Neuronal stem cell (in vitro differentiated cells): ENCODE measurements around the gene OR4N2.
"Not testable (repeated sequence)": the region's sequence is repeated elsewhere in the genome, so short reads cannot be mapped to it uniquely, and the experiment has no call there.

ENCODE experiments used
- DNase-seq: peaks from one replicate; pipeline ENCODE4 v3.0.0-alpha.2; 2013; ENCODE audit warnings: low spot score
- H2AFZ ChIP-seq: one replicate; pipeline ENCODE4 v1.6.1; 2013; ENCODE audit warnings: mild to moderate bottlenecking, low read length, inconsistent platforms
- H2AK5ac ChIP-seq: 2 replicates; pipeline ENCODE4 v1.6.1; 2013; ENCODE audit warnings: low read depth, mild to moderate bottlenecking, inconsistent platforms, low read length, moderate library complexity, mixed read lengths
- H2BK120ac ChIP-seq: 2 replicates; pipeline ENCODE4 v1.6.1; 2013; ENCODE audit warnings: low read depth, mild to moderate bottlenecking, inconsistent platforms, low read length, moderate library complexity, mixed read lengths
- H2BK12ac ChIP-seq: one replicate; pipeline ENCODE4 v1.6.1; 2013; ENCODE audit warnings: low read length, inconsistent platforms
- H2BK15ac ChIP-seq: 2 replicates; pipeline ENCODE4 v1.6.1; 2013; ENCODE audit warnings: mild to moderate bottlenecking, low read length, inconsistent platforms, mixed read lengths
- H2BK5ac ChIP-seq: one replicate; pipeline ENCODE4 v1.6.1; 2013; ENCODE audit warnings: inconsistent platforms, mild to moderate bottlenecking, low read length, moderate library complexity
- H3K14ac ChIP-seq: one replicate; pipeline ENCODE4 v1.6.1; 2013; ENCODE audit warnings: low read length, inconsistent platforms
- H3K18ac ChIP-seq: 2 replicates; pipeline ENCODE4 v1.6.1; 2013; ENCODE audit warnings: low read length, inconsistent platforms
- H3K23ac ChIP-seq: 2 replicates; pipeline ENCODE4 v1.6.1; 2013; ENCODE audit warnings: low read depth, mild to moderate bottlenecking, mixed read lengths, low read length, inconsistent platforms; ENCODE audit not compliant: poor library complexity
- H3K27ac ChIP-seq: replicated peaks from 3 replicates; pipeline ENCODE4 v1.5.1; 2013; ENCODE audit warnings: low read length, inconsistent platforms
- H3K27me3 ChIP-seq, 3 experiments: 2 replicates each; pipeline ENCODE4 v1.6.1; 2013; ENCODE audit warnings: low read length in 3 of 3, mild to moderate bottlenecking in 2 of 3, inconsistent platforms in 1 of 3, low read depth in 1 of 3, mixed read lengths in 1 of 3, moderate library complexity in 1 of 3; ENCODE audit not compliant: control insufficient read depth in 3 of 3, insufficient read depth in 3 of 3
- H3K36me3 ChIP-seq, 2 donors: replicated peaks in 1 of 2; 2 replicates each; pipeline ENCODE4 v1.6.1; 2013; ENCODE audit warnings: low read length in 2 of 2; ENCODE audit not compliant: control insufficient read depth in 2 of 2, insufficient read depth in 2 of 2
- H3K4ac ChIP-seq: 2 replicates; pipeline ENCODE4 v1.6.1; 2013; ENCODE audit warnings: inconsistent platforms, mild to moderate bottlenecking, low read length, moderate library complexity
- H3K4me1 ChIP-seq, 2 donors: 1 replicate in 1 of 2; 2 replicates in 1 of 2; pipeline ENCODE4 v1.6.1; 2013; ENCODE audit warnings: low read length in 2 of 2, low read depth in 1 of 2; ENCODE audit not compliant: control insufficient read depth in 2 of 2, insufficient read depth in 1 of 2
- H3K4me2 ChIP-seq: one replicate; pipeline ENCODE4 v1.6.1; 2013; ENCODE audit warnings: mild to moderate bottlenecking, low read length, inconsistent platforms; ENCODE audit not compliant: insufficient read depth, poor library complexity, severe bottlenecking
- H3K4me3 ChIP-seq, 2 donors: 2 replicates each; pipeline ENCODE4 v1.5.1; 2013; ENCODE audit warnings: low read length in 2 of 2, mild to moderate bottlenecking in 2 of 2, inconsistent platforms in 1 of 2, moderate library complexity in 1 of 2
- H3K79me1 ChIP-seq: one replicate; pipeline ENCODE4 v1.6.1; 2013; ENCODE audit warnings: low read depth, mild to moderate bottlenecking, inconsistent platforms, low read length, moderate library complexity
- H3K9ac ChIP-seq: one replicate; pipeline ENCODE4 v1.6.1; 2013; ENCODE audit warnings: mild to moderate bottlenecking, low read depth, low read length, inconsistent platforms; ENCODE audit not compliant: poor library complexity
- H3K9me3 ChIP-seq, 2 donors: replicated peaks in 1 of 2; 2 replicates each; pipeline versions ENCODE3 to v1.6.1; 2013; ENCODE audit warnings: low read length in 2 of 2, mild to moderate bottlenecking in 2 of 2, inconsistent platforms in 1 of 2, low read depth in 1 of 2, mixed read lengths in 1 of 2, moderate library complexity in 1 of 2; ENCODE audit not compliant: control insufficient read depth in 2 of 2, insufficient read depth in 1 of 2
- H4K8ac ChIP-seq: one replicate; pipeline ENCODE4 v1.6.1; 2013; ENCODE audit warnings: low read depth, mild to moderate bottlenecking, inconsistent platforms, low read length, moderate library complexity
- H4K91ac ChIP-seq: one replicate; pipeline ENCODE4 v1.6.1; 2013; ENCODE audit warnings: low read length, low read depth, mild to moderate bottlenecking, inconsistent platforms; ENCODE audit not compliant: poor library complexity
- WGBS, 2 donors: extraction: QIAGEN DNeasy Blood & Tissue Kit; methylation state at CpG; one replicate each; pipeline ENCODE4 v1.1.7; 2013; ENCODE audit warnings: missing lambda C conversion rate in 2 of 2, mixed read lengths in 1 of 2; ENCODE audit not compliant: insufficient read length in 2 of 2, insufficient replicate concordance in 1 of 2; ENCODE audit errors: extremely low coverage in 2 of 2; 5-methylcytosine and 5-hydroxymethylcytosine counted together

Gene OR4N2

GRCh38 chr14:19866061-19866669 lies 62.6 kb downstream of the OR4N2 start:
- not testable (repeated sequence) for H3K9me3 ChIP-seq
- no CpG with 5 or more reads among the region's 39 CpGs for WGBS, 2 donors

DNA sequence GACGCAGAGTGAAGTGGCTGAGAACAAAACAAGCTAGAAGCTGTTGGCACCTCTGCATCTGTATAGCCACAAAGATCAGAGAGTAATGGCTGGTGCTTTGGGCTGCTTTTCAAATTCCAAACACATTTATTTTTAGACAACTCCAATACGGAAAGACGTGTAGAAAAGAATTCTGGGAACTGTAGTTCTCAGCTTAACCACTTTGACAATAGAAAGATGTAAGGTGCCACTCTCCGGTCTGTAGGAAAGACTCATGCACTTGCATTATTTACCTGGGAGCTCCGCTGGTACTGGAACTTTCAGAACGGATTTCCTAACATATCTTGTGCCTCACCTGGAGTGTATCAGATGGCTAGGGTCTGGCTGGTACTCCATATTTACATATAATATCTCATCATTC lies 69.6 kb downstream of the OR4N2 start:
- Histone ChIP-seq H2AK5ac (no peak overlapping the region), H4K8ac (no peak overlapping the region), H3K14ac (no peak overlapping the region), H2BK15ac (no peak overlapping the region), H2BK5ac (no peak overlapping the region), H3K9ac (no peak overlapping the region), H3K79me1 (no peaks in the 10 kb centered on the region), H3K27me3 (no peaks in the 10 kb centered on the region), H3K4me2 (no peak overlapping the region), H3K18ac (no peak overlapping the region), H3K4ac (no peak overlapping the region), H3K36me3 (no peaks in the 10 kb centered on the region), H3K4me1 (no peaks in the 10 kb centered on the region), H2AFZ (no peak overlapping the region), H2BK120ac (no peak overlapping the region), H4K91ac (no peak overlapping the region), H3K27ac (no peak overlapping the region), H3K9me3 (peaks cover 0 to 20% of the 10 kb centered on the region in 2 donors), H3K23ac (no peak overlapping the region), H2BK12ac (no peak overlapping the region), H3K4me3 (no peak overlapping the region)
- WGBS, 2 donors, result no CpG with 5 or more reads among the region's 6 CpGs
- DNase-seq, result no peak

More at GRCh38 chr14:19866061-19866669, 62.6 kb downstream of the OR4N2 start:
- not testable (repeated sequence) for DNase-seq, H3K4ac ChIP-seq, H2AFZ ChIP-seq, H3K9ac ChIP-seq, H3K23ac ChIP-seq, H3K18ac ChIP-seq, H3K27ac ChIP-seq, H2BK5ac ChIP-seq, H4K8ac ChIP-seq, H4K91ac ChIP-seq, H3K36me3 ChIP-seq, H3K4me1 ChIP-seq, H3K79me1 ChIP-seq, H3K4me2 ChIP-seq, H3K4me3 ChIP-seq, H3K14ac ChIP-seq, H3K27me3 ChIP-seq, H2AK5ac ChIP-seq, H2BK120ac ChIP-seq, H2BK15ac ChIP-seq, H2BK12ac ChIP-seq

- no peak within 1 kb of the TSS for H2BK120ac ChIP-seq
- no peak within 1 kb of the TSS for H2BK12ac ChIP-seq
- no peak within 1 kb of the TSS for H2AFZ ChIP-seq
- H3K4ac ChIP-seq, result no peak within 1 kb of the TSS
- H3K4me3 ChIP-seq, result no peak within 1 kb of the TSS
- no CpG with 5 or more reads among the region's 2 CpGs for WGBS, 2 donors
- no peak within 1 kb of the TSS for H3K4me2 ChIP-seq
- H3K27ac ChIP-seq, result no peak within 1 kb of the TSS
- no peaks in the 10 kb centered on the region for H3K36me3 ChIP-seq
- no peak within 1 kb of the TSS for H3K18ac ChIP-seq
- H3K27me3 ChIP-seq, result no peaks in the 10 kb centered on the region
- no peak for DNase-seq
- H3K79me1 ChIP-seq, result no peaks in the 10 kb centered on the region
- H2BK15ac ChIP-seq, result no peak within 1 kb of the TSS
- no peak within 1 kb of the TSS for H2BK5ac ChIP-seq
- H3K9ac ChIP-seq, result no peak within 1 kb of the TSS
- no peak within 1 kb of the TSS for H2AK5ac ChIP-seq
- peaks cover 0 to 17% of the 10 kb centered on the region in 2 donors for H3K9me3 ChIP-seq
- no peak within 1 kb of the TSS for H3K14ac ChIP-seq
- H4K91ac ChIP-seq, result no peak within 1 kb of the TSS
- no peak within 1 kb of the TSS for H3K23ac ChIP-seq
- H4K8ac ChIP-seq, result no peak within 1 kb of the TSS
- no peaks in the 10 kb centered on the region for H3K4me1 ChIP-seq
Observed at GRCh38 chr14:19874842-19875241, 71.3 kb downstream of the OR4N2 start, which contains the start of gene OR4K2. Gene OR4K2 (plus strand): TSS chr14:19875142. CDS start chr14:19876268, 1,126 bp downstream.

- no peak overlapping the region for H3K9ac ChIP-seq
- no peaks in the 10 kb centered on the region for H3K79me1 ChIP-seq
- no peak overlapping the region for H2BK12ac ChIP-seq
- no peaks in the 10 kb centered on the region for H3K4me1 ChIP-seq
- H2BK15ac ChIP-seq, result no peak overlapping the region
- H2BK120ac ChIP-seq, result no peak overlapping the region
- no peak overlapping the region for H2AFZ ChIP-seq
- H3K9me3 ChIP-seq, result peaks cover 0 to 17% of the 10 kb centered on the region in 2 donors
- H3K4ac ChIP-seq, result no peak overlapping the region
- H4K8ac ChIP-seq, result no peak overlapping the region
- H3K14ac ChIP-seq, result no peak overlapping the region
- H3K36me3 ChIP-seq, result no peaks in the 10 kb centered on the region
- H3K23ac ChIP-seq, result no peak overlapping the region
- no peak overlapping the region for H3K4me3 ChIP-seq
- no peak overlapping the region for H3K27ac ChIP-seq
- H3K18ac ChIP-seq, result no peak overlapping the region
- H3K27me3 ChIP-seq, result no peaks in the 10 kb centered on the region
- H2AK5ac ChIP-seq, result no peak overlapping the region
- no peak overlapping the region for H4K91ac ChIP-seq
- H2BK5ac ChIP-seq, result no peak overlapping the region
- no peak for DNase-seq
- no peak overlapping the region for H3K4me2 ChIP-seq
Observed at GRCh38 chr14:19878029-19878642, 74.6 kb downstream of the OR4N2 start.
